BLaER1 (cell line): ENCODE results near the gene RAG2.

Experiments used
- H3K27ac ChIP-seq: shearing (Covaris generic); formaldehyde crosslinking; 2 replicates; pipeline ENCODE4 v1.8.1; 2022
- H3K27me3 ChIP-seq: shearing (Covaris generic); formaldehyde crosslinking; 2 replicates; pipeline ENCODE4 v1.8.1; 2022
- H3K36me3 ChIP-seq: shearing (Covaris generic); formaldehyde crosslinking; 2 replicates; pipeline ENCODE4 v1.8.1; 2022
- H3K4me1 ChIP-seq: shearing (Covaris generic); formaldehyde crosslinking; 2 replicates; pipeline ENCODE4 v1.8.1; 2022
- H3K4me2 ChIP-seq: shearing (Covaris generic); formaldehyde crosslinking; 2 replicates; pipeline ENCODE4 v1.8.1; 2022
- H3K4me3 ChIP-seq: shearing (Covaris generic); formaldehyde crosslinking; 2 replicates; pipeline ENCODE4 v1.8.1; 2022
- H3K9ac ChIP-seq: shearing (Covaris generic); formaldehyde crosslinking; 2 replicates; pipeline ENCODE4 v1.8.1; 2022
- H3K9me3 ChIP-seq: shearing (Covaris generic); formaldehyde crosslinking; 2 replicates; pipeline ENCODE4 v1.8.1; 2022
- H4K20me1 ChIP-seq: shearing (Covaris generic); formaldehyde crosslinking; 2 replicates; pipeline ENCODE4 v1.8.1; 2022
- Cebpa-rat ChIP-seq: shearing (Covaris generic); IDR thresholded peaks from 2 replicates; pipeline ENCODE4 v1.8.1; 2022

The RAG2 gene

DNA sequence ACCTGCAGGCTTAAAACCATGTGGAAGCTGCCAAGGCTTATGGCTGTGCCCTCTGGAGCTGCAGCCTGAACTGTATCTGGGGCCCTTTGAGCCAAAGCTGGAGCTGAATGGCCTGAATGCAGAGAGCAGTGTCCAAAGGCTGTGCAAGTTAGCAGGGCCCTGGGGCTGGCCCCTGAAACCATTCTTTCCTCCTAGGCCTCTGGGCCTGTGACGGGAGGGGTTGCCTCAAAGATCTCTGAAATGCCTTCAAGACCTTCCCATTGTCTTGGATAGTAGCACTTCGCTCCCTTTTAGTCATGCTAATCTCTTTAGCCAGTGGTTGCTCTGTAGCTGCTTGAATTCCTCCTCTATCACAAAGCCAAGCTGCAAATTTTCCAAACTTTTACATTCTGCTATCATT lies 16.5 kb downstream of the RAG2 start:
- peaks cover 34% of the 10 kb centered on the region for H3K9me3 ChIP-seq
- no peak overlapping the region for H3K27ac ChIP-seq
- H3K4me3 ChIP-seq, result peak overlapping the region; percentile 73
- H3K27me3 ChIP-seq, result no peaks in the 10 kb centered on the region
- peaks cover 96% of the 10 kb centered on the region for H4K20me1 ChIP-seq
- peaks cover 54% of the 10 kb centered on the region for H3K36me3 ChIP-seq
- H3K4me2 ChIP-seq, result peak overlapping the region; percentile 66
- no peak for TF ChIP-seq Cebpa-rat
- no peak overlapping the region for H3K9ac ChIP-seq
- peaks cover 29% of the 10 kb centered on the region for H3K4me1 ChIP-seq

- Histone ChIP-seq H3K27ac (peak overlapping the region; percentile 99), H3K9me3 (peaks cover 34% of the 10 kb centered on the region), H3K4me2 (peak overlapping the region; percentile 89), H3K36me3 (peaks cover 84% of the 10 kb centered on the region), H3K4me1 (peaks cover 16% of the 10 kb centered on the region), H4K20me1 (peaks cover 95% of the 10 kb centered on the region), H3K9ac (peak overlapping the region; percentile 98), H3K4me3 (peak overlapping the region; percentile 73), H3K27me3 (no peaks in the 10 kb centered on the region)
- no peak for TF ChIP-seq Cebpa-rat
These were observed 19.6 kb downstream of the RAG2 start for GRCh38 chr11:36578458-36578857.

DNA sequence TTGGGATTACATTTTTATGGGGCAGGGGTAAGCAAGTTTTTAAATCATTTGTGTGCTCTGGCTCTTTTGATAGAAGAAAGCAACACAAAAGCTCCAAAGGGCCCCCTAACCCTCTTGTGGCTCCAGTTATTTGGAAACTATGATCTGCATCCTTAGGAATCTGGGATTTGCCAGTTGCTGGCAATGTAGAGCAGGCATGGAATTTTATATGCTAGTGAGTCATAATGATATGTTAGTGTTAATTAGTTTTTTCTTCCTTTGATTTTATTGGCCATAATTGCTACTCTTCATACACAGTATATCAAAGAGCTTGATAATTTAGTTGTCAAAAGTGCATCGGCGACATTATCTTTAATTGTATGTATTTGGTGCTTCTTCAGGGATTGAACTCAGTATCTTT lies 20.2 kb downstream of the RAG2 start:
- Histone ChIP-seq H3K36me3 (peaks cover 90% of the 10 kb centered on the region), H3K27me3 (no peaks in the 10 kb centered on the region), H3K9me3 (peaks cover 33% of the 10 kb centered on the region), H4K20me1 (peaks cover 89% of the 10 kb centered on the region), H3K9ac (peak overlapping the region; percentile 98), H3K27ac (peak overlapping the region; percentile 99), H3K4me3 (peak overlapping the region; percentile 73), H3K4me1 (peaks cover 11% of the 10 kb centered on the region), H3K4me2 (peak overlapping the region; percentile 89)
- no peak for TF ChIP-seq Cebpa-rat

GRCh38 chr11:36577373-36577772 lies 20.7 kb downstream of the RAG2 start:
- Histone ChIP-seq H3K4me3 (peak overlapping the region; percentile 73), H4K20me1 (peaks cover 84% of the 10 kb centered on the region), H3K9ac (peak overlapping the region; percentile 98), H3K27me3 (no peaks in the 10 kb centered on the region), H3K27ac (peak overlapping the region; percentile 99), H3K36me3 (peaks cover 95% of the 10 kb centered on the region), H3K4me1 (peaks cover 11% of the 10 kb centered on the region), H3K9me3 (peaks cover 28% of the 10 kb centered on the region), H3K4me2 (peak overlapping the region; percentile 89)
- no peak for TF ChIP-seq Cebpa-rat

GRCh38 chr11:36574486-36574885 lies 23.6 kb downstream of the RAG2 start:
- Histone ChIP-seq H3K4me3 (peak overlapping the region; percentile 73), H3K4me1 (no peaks in the 10 kb centered on the region), H3K27me3 (no peaks in the 10 kb centered on the region), H3K27ac (peak overlapping the region; percentile 99), H3K9ac (peak overlapping the region; percentile 98), H3K4me2 (peak overlapping the region; percentile 89), H3K9me3 (peaks cover 6% of the 10 kb centered on the region; the same call in 1 of the 2 replicates), H3K36me3 (peaks cover 92% of the 10 kb centered on the region), H4K20me1 (peaks cover 58% of the 10 kb centered on the region)
- no peak for TF ChIP-seq Cebpa-rat

DNA sequence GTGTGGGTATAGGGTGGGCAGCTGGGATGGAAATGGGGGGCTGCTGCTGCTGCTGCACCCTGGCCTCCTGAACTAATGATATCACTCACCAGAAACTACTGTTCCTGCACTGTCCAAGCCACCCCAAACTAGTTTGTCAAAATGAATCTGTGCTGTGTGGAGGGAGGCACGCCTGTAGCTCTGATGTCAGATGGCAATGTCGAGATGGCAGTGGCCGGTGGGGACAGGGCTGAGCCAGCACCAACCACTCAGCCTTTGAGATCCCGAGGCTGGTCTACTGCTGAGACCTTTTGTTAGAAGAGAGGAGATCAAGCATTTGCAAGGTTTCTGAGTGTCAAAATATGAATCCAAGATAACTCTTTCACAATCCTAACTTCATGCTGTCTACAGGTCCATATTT lies 28.9 kb downstream of the RAG2 start:
- H3K36me3 ChIP-seq, result peaks cover 38% of the 10 kb centered on the region
- no peaks in the 10 kb centered on the region for H3K27me3 ChIP-seq
- peaks cover 30% of the 10 kb centered on the region for H3K4me1 ChIP-seq
- peak overlapping the region; percentile 99 for H3K27ac ChIP-seq
- peak overlapping the region; percentile 89 for H3K4me2 ChIP-seq
- peak overlapping the region; percentile 73 for H3K4me3 ChIP-seq
- H3K9ac ChIP-seq, result peak overlapping the region; percentile 98
- H4K20me1 ChIP-seq, result peaks cover 4% of the 10 kb centered on the region
- no peaks in the 10 kb centered on the region for H3K9me3 ChIP-seq
- TF ChIP-seq Cebpa-rat, result 0 out of 2 replicates have a peak, but pooled peaks have one; percentile 10

DNA sequence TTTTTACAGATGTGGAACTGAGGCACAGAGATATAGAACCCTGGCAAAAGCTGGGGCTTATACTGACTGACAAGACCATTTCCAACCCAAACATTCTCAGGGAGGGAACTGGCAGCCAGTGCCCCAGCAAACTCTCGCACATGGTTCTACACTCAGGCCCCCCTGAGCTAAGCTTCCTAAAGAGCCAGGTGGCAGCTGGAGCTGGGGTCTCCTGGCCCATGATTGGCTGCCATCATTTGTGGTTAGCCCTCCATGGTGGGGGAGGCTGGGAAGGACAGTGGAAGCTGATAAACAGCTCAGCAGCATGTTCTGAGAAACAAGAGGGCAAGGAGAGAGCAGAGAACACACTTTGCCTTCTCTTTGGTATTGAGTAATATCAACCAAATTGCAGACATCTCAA lies 30.3 kb downstream of the RAG2 start, which contains the start of gene RAG1:
RAG1 (plus strand) TSS at position 314 of the 400 bp plus-strand sequence. CDS start 5,298 bp downstream, outside the sequence.
- H3K4me1 ChIP-seq, result peaks cover 32% of the 10 kb centered on the region
- peak within 1 kb of the TSS; percentile 99 for H3K27ac ChIP-seq
- TF ChIP-seq Cebpa-rat, result peak; percentile 56; the same call in 1 of the 2 replicates
- H3K9me3 ChIP-seq, result no peaks in the 10 kb centered on the region
- peak within 1 kb of the TSS; percentile 89 for H3K4me2 ChIP-seq
- no peaks in the 10 kb centered on the region for H4K20me1 ChIP-seq
- no peaks in the 10 kb centered on the region for H3K27me3 ChIP-seq
- peak within 1 kb of the TSS; percentile 98 for H3K9ac ChIP-seq
- H3K4me3 ChIP-seq, result peak within 1 kb of the TSS; percentile 73
- H3K36me3 ChIP-seq, result peaks cover 24% of the 10 kb centered on the region

DNA sequence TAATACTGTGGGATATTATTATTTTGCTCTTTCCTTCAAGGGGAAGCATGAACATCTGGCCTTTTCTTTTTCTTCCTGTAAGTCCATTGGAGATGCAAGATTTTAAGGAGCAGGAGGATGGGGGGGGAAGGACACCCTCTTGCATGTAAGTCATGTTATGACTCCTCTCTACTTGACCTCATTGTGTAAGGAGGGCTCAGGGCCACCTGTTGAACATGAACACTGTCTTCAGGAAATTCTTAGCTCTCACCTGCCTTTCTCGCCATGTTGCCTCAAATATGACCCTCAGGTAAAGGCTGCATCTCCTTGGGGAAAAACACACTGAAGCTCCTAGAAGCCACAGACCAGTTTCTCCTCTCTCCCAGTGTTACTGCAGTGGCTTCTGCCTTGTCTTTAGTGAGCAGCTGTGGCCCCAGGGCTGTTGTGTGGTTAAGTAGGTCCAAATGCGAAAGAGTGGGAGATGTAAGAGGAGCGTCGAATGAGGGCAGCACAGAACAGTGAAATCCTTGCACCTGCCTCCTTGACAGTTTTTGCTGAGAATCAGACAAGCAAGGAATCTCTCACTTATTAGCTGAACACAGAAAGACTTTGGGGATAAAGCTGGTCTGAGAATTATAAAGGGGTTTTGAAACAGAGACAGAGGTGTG lies 31.5 kb downstream of the RAG2 start:
- Histone ChIP-seq H3K4me2 (peak overlapping the region; percentile 89), H3K36me3 (peaks cover 12% of the 10 kb centered on the region), H3K9ac (peak overlapping the region; percentile 98), H3K4me3 (peak overlapping the region; percentile 73), H3K4me1 (peaks cover 32% of the 10 kb centered on the region), H3K27me3 (no peaks in the 10 kb centered on the region), H3K27ac (peak overlapping the region; percentile 99), H4K20me1 (no peaks in the 10 kb centered on the region), H3K9me3 (no peaks in the 10 kb centered on the region)
- no peak for TF ChIP-seq Cebpa-rat

DNA sequence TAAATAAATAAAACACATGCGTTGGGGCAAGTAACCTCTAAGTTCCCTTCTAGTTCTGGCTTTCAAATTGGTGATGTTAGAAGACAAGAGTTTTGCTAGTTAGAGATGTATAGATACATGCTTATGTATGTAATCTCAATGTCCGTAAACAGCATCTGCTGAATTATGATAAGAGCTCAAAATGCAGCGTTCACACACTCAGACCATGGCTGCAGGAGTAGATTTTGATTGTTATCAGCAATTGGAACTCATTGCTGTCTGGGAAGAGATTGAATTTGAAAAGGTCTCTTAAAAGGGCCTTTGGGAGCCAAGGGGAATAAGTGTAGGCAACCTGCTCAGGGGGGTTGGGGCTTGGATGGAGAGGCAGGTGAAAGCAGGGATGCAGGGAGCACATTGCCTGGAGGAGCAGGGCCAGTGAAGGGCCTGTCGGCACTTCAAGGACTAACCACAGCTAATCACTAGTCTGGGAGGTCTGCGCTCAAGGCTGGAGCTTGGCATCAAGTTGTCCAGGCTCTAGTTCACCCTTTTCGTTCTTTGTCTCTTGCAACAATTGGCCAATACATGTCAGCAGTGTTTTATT lies 32.9 kb downstream of the RAG2 start:
- Histone ChIP-seq H3K4me1 (peaks cover 32% of the 10 kb centered on the region), H3K4me3 (peak overlapping the region; percentile 61), H3K4me2 (peak overlapping the region; percentile 89), H3K9me3 (peaks cover 8% of the 10 kb centered on the region), H3K9ac (peak overlapping the region; percentile 98), H3K36me3 (no peaks in the 10 kb centered on the region; the same call in 1 of the 2 replicates), H3K27ac (peak overlapping the region; percentile 37; the same call in 1 of the 2 replicates), H4K20me1 (no peaks in the 10 kb centered on the region), H3K27me3 (no peaks in the 10 kb centered on the region)
- no peak for TF ChIP-seq Cebpa-rat
